Posterior cingulate gyrus (tissue), 11 donors: ENCODE results near the gene UBE3D.
"Not testable (repeated sequence)": the region's sequence is repeated elsewhere in the genome, so short reads cannot be mapped to it uniquely, and the experiment has no call there.

Experiments used
- DNase-seq, 10 donors: peaks; one replicate each; pipeline versions ENCODE4 v3.0.0 to v3.0.0-alpha.2; 2020 to 2021; ENCODE audit warnings: mixed read lengths in 3 of 10
- intact Hi-C: fragments of 100-400 bp; cut with DNase I; formaldehyde crosslinking; loops from one replicate; pipeline ENCODE4 v1.15.1; 2023

The UBE3D gene

DNA sequence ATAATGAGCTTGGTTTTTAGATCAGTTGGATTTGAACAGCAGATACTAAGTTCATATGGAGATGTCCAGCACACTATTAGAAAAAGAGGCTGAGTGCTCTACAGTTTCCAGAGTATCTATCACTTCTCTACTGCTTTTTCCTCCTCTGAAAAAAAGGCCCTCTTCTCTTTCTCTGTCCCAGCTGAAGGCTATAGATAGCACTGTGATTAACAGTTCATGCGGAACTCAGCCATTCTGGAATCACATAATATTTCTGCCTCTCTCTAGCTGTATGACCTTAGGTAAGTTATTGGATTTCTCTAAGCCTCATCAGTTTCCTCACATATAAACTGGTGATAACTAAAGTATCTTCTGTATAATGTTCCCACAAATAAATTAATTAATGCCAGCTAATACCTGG is 184.1 kb downstream of the UBE3D start:
- intact Hi-C loops, result no loop called here
- DNase-seq, result no peak

DNA sequence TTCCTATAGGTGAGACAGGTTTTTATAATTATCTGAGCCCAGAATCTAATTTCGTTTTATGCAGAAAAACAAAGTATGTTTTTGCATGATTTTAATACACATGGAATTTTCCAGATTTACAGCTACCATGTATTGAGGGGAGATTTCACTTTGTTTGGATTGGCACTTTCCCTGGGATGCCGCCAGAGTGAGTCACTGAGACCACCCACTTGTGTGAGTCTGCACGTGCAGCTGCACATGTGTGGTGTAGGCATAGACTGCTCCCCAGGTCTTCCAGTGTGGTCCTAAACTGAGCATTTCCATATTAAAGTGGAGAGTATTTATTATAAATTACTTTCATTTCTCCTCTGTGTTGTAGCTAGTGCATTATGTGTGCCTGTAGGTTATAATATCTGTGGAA is 186.8 kb downstream of the UBE3D start:
- no peak for DNase-seq
- intact Hi-C loops, result no loop called here

DNA sequence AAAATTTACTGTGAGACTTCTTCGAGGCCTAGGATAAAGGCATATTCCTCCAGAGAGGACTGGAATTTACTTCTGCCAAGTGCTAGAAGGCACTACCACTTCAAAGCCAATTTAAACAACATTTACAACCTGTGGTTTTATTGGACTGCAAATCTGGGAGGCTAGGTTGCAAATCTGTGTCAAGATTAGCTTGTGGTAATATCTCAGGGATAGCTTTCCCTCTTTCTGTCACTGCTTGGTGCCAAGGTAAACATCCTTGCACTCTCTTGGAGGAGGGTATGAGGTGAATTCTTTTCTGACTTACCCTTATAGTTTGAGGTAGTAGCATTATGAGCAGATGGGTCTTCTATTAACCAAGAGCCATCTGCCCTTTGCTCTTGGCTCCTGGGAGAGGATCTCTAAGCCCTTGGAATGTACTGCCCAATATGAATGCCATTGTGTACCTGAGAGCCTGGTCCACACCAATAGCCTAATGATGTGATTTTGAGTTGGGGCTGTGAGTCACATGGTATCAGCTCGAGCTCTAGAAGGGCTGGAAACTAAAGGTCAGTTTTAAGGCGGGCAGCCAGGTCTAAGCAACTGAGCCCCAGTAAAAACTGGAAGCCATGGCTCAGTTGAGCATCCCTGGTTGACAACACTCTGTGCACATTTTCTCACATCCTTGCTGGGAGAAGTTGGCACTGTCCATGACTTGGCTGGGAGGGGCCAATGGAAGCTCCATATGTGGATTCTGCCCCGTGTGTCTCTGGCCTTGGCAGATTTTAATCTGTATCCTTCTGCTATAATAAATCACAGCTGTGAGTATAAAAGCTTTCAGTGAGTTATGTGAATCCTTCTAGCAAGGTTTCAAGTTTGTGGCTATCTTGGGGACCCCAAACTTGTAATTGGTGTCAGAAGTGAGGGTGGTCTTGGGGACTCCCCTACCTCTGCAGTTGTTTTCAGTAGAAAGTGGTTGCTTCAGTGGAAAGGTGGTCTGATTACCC is 188.1 kb downstream of the UBE3D start:
- no peak for DNase-seq
- intact Hi-C loops, result no loop called here

DNA sequence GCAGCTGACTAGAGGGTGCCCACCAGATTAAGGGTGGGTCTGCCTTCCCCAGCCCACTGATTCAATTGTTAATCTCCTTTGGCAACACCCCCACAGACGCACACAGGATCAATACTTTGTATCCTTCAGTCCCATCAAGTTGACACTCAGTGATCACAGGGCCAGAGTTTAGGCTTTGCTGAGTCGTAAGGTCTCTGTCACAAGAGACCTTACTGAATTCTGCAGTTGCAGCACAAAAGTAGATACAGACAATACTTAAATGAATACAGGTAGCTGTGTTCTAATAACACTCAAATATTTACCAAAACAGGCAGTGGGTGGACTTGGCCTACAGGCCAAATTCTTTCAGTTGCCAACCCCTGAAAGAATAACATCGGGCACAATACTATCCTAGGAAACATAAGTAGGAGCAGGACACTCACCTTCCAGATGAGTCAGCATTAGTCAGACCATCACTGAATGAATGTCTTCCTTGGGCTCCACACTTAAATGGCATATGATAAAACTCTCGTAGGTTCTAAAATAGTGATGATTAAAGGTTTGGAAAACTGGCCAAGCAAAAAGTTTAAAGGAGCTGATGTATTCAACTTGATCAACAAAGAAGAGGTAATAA is 190.0 kb downstream of the UBE3D start:
- intact Hi-C loops, result no loop called here
- no peak for DNase-seq

DNA sequence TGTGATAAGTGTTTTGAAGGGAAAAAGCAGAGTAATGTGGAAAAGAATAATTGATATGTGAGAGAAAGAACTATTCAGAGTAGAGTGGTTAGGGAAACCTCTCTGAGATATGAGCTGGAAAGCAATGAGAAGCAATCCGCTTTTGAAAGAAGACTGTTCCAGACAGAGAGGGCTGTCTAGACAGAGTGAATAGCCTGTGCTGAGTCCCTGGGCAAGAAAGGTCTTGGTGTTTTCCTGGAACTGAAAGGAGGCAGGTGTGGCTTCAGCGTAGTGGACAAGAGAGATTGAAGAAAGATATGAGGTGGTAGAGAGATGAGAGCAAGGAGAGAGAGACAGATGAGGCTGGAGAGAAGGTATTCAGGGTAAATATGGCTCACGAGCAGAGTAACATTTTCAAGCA is 190.8 kb downstream of the UBE3D start:
- DNase-seq, result no peak
- intact Hi-C loops, result no loop called here

DNA sequence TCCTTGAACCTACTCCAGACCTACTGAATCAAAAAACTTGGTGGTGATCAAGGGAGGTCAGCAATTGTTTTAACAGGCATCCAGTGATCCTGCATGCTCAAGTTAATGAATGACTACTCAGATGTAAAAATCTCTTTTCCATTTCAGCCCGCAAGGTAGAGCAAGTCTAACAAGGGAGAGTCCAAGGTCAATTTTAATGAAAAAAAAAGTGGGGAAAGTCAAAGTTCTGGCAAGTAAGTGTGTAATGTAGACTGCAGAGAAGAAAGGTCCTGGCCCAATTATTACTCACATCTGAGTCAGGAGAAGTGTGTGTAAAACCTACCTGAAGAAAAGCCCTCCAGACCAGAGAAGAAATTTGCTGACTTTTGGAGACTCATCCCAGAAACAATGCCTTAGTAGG is 193.5 kb downstream of the UBE3D start:
- intact Hi-C loops, result no loop called here
- no peak for DNase-seq

DNA sequence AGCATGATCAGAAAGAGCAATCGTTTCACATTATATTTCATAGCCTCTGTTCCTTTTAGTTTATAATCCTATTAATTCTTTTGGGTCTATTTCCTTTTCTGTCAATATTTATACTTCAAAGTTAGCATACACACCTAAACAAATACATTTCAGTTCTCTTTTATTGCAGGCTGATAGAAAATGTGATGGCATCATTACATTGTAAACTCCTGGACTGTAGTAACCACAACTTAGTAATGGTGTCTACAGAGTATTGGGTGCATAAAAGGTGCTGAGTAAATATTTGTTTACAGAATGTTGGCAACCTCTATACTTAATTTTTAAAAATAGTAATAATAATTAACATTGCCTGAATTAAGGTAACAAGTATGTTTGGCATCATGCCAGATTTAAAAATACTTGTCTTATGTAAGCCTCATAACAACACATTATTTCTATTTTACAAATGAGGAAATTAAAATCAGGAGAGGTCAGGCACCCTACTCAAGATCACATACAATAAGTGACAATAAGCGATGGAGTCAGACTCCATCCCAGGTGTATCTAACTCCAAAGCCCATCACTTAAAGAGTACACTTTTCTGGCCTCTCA is 195.0 kb downstream of the UBE3D start:
- intact Hi-C loops, result no loop called here

DNA sequence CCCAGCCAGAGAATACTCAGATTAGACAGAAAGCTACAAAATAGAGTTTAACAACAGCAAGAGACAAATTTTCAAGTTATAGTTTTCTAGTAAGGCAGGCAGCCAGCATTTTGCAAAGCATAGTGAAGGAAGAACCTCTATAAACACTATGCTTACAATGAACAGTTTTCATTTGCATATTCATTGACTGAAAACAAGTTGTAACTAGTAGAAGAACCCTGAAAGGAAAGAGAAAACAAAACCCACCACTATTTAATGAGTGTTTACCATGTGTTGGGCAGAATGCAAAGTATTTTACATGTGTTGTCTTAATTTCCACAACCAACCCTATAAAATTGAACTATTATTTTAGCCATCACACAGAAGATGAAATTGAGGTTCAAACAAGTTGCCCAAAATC is 196.1 kb downstream of the UBE3D start:
- intact Hi-C loops, result no loop called here
- no peak for DNase-seq

More for the DNA sequence above, 195.0 kb downstream of the UBE3D start:
- no peak for DNase-seq

DNA sequence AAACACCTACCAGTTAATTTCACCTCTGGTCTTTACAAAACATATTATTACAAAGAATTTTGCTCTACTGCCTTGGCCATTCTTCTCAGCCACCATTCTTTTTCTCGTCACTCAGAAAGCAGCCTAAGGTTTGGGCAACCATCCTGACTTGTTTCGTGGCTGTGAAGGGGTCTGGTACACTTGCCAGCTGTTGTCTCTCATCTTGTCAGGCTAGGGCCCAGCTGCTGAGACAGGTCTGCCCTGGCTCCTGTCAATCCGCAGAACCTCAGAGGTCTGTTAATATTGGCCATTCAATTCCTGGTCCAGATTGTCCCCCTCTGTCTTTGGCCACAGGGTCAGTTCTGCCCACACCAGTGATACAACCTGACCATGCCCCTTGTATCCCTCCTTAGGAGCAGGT is 197.7 kb downstream of the UBE3D start:
- DNase-seq, result no peak
- intact Hi-C loops, result no loop called here

DNA sequence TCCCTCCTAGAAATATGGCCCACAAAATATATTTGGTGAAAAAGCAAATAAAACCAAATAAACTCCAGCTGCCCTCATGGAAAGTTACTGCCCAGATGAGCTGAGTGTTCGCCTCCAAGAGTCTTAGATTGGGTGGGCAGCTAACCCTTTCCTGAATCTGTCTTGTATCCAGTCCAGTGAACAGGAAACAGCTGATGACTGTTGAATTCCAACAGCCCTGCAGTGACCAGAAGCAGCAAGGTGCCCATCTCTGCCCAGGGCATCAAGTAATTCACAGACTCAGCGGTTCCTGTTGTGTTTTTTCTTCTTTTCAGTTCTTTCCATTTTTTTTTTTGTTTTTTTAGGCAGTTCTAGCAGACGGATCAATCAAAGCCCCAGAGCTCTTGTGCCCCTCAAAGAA is 199.2 kb downstream of the UBE3D start:
- DNase-seq, result no peak
- intact Hi-C loops, result no loop called here

DNA sequence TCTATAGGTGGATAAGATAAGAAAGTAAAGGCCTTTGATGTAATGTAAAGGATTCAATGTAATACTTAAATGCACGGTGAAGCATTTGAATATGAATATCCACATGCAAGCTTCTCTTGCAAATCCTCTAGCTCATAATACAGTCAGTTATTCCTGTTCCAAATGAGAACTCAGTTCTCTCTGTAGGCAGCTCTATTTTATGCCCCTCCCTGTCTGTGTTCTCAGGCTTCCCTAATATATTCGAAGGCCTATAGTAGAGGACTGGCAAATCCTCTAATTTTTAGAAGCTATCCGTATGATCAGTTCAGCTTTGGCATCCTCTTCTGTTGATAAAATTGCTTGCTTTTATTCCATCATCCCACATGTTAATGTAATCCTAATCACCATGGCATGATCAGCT is 200.2 kb downstream of the UBE3D start:
- intact Hi-C loops, result no loop called here
- DNase-seq, result no peak

DNA sequence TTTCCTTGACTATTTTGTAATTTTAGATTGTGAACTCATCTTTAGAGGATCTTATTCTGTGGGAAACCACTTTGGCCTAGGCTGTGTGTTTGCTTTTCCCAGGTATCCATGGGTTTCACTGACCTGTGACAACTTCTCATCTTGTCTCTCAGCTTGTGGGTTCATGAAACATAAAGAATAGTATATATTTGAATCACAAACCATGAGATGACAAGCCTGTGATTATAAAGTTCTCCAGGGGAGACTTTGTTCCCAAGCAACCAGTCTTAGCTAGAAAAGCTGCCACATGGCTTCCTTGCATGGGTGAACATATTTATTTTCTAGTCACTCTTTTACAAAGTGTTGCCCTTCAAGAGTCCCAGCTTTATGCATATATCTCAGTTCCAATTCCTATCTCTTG is 201.9 kb downstream of the UBE3D start:
- intact Hi-C loops, result no loop called here
- DNase-seq, result no peak

DNA sequence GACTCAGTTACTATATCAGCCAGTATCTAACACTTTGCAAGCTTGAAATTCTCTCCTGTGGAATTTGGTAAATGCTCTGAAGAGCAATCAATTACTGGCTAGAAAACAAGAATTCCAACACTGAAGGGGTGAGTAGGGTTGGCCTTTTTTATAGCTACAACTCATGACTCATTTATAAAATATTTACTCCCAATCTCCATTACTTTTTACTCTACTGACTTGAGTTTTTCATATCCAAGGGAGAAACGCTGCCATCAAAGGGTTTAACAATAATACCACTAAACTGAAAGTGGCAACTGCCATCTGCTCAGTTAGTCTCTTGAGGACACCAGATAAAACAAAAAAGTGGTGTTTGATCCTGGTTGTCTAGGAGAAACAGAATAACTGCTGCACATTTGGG is 203.1 kb downstream of the UBE3D start:
- intact Hi-C loops, result no loop called here
- DNase-seq, result no peak

DNA sequence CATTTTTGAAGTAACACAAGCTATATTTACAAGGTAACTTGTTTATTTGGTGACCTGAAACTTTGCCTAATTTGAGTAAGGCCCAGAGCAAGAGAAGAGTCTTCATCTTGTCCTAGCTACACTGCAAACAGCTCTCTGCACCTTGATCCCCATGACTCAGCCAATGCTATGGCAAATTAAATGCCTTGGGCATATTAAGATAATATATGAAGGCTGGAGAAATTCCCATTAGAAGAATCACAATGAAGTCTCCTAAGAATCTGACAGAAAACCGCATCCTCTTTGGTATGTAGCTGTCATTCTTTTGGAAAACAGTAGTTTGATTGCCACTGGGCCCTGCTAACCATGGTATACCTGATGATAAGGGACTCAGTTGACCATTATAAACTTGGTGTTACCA is 204.5 kb downstream of the UBE3D start:
- intact Hi-C loops, result no loop called here
- no peak for DNase-seq

DNA sequence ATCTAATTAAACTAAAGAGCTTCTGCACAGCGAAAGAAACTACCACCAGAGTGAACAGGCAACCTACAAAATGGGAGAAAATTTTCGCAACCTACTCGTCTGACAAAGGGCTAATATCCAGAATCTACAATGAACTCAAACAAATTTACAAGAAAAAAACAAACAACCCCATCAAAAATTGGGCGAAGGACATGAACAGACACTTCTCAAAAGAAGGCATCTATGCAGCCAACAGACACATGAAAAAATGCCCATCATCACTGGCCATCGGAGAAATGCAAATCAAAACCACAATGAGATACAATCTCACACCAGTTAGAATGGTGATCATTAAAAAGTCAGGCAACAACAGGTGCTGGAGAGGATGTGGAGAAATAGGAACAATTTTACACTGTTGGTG is 209.6 kb downstream of the UBE3D start:
- DNase-seq, intact Hi-C loops: not testable (repeated sequence)

DNA sequence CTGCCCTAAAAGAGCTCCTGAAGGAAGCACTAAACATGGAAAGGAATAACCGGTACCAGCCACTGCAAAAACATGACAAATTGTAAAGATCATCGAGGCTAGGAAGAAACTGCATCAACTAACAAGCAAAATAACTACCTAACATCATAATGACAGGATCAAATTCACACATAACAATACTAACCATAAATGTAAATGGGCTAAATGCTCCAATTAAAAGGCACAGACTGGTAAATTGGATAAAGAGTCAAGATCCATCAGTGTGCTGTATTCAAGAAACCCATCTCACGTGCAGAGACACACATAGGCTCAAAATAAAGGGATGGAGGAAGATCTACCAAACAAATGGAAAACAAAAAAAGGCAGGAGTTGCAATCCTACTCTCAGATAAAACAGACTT is 212.7 kb downstream of the UBE3D start:
- intact Hi-C loops, DNase-seq: not testable (repeated sequence)

DNA sequence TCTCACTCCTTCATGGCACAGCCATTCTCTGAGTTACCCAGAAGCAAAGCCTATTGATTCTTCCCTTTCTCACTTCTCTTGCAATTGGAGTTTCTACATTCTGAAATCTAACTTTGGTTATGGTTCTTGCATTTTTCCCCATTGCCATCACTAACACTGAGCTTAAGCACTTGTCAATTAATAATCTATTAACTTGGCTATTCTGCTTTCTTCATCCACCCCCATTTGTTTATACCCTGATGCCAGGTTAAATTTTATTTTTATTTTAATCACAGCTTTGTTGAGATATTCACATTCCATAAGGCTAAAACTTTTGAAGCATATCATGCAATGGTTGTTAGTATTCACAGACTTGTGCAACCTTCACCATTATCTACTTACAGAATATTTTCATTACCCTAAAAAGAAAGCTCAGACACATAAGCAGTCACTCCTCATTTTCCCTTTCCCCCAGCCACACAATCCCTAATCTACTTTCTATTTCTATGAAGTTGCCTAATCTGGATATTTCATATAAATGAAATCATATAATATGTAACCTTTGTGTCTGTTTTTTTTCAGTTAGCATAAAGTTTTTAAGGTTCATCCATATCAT is 222.3 kb downstream of the UBE3D start:
- intact Hi-C loops, result no loop called here
- DNase-seq, result no peak

DNA sequence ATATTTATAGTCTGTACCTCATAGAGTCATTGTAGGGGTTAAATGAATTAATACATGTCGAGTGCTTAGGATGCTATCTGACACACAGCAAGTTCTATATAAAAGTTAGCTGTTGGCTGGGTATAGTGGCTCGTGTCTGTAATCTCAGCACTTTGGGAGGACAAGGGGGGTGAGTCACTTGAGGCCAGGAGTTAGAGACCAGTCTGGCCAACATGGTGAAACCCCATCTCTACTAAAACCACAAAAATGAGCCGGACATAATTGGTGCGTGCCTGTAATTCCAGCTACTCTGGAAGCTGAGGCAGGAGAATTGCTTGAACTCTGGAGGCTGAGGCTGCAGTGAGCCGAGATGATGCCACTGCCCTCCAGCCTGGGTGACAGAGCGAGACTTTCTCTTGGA is 222.9 kb downstream of the UBE3D start:
- no peak for DNase-seq
- intact Hi-C loops, result no loop called here
